IMR-90 (cell line): ENCODE measurements around the gene PPP1R9B. TPM values are rescaled to one million over a fixed set of nuclear protein-coding genes. Genes with fewer than 3 reads are reported as not detected.

ENCODE experiments used
- ATAC-seq: fragments of 200-7000 bp; cut with Tn5 transposase; 2 replicates; pipeline ENCODE4 v1.9.1; 2020; ENCODE audit warnings: low read depth, mild to moderate bottlenecking, moderate library complexity
- BruUV-seq: library from RNA; stranded (reverse); fragments of 400-500 nt; replicated peaks from 2 replicates; lab custom pipeline; 2021; lab: Mats Ljungman, UMichigan
- CTCF ChIA-PET: fragments of 300-600 bp; formaldehyde crosslinking; extraction: SDS; loops from one replicate; lab custom pipeline; 2021; ENCODE audit warnings: antibody characterized with exemption; lab: Yijun Ruan, JAX
- POLR2A ChIA-PET: fragments of 300-600 bp; sonication (Branson Sonifier 250); formaldehyde crosslinking; loops from one replicate; lab custom pipeline; 2022; ENCODE audit warnings: antibody characterized with exemption; ENCODE audit not compliant: unreplicated experiment; lab: Charles Lee
- DNase-seq: peaks from one replicate; pipeline ENCODE4 v3.0.0; 2013
- H2AFZ ChIP-seq: replicated peaks from 2 replicates; pipeline ENCODE3; 2013; ENCODE audit warnings: low read length, mild to moderate bottlenecking; ENCODE audit not compliant: poor library complexity
- H2AK5ac ChIP-seq: 2 replicates; pipeline ENCODE4 v1.6.1; 2013; ENCODE audit warnings: low read depth, low read length, inconsistent platforms
- H2AK9ac ChIP-seq: replicated peaks from 2 replicates; pipeline ENCODE3; 2013; ENCODE audit warnings: mild to moderate bottlenecking, low read depth, low read length, moderate library complexity; ENCODE audit not compliant: poor library complexity
- H2BK120ac ChIP-seq: 2 replicates; pipeline ENCODE4 v1.6.1; 2013; ENCODE audit warnings: low read depth, low read length, inconsistent platforms
- H2BK15ac ChIP-seq: 3 replicates; pipeline ENCODE4 v1.6.1; 2013; ENCODE audit warnings: low read depth, low read length, inconsistent platforms
- H2BK20ac ChIP-seq: 2 replicates; pipeline ENCODE4 v1.6.1; 2013; ENCODE audit warnings: low read depth, mild to moderate bottlenecking, inconsistent platforms, low read length, moderate library complexity
- H2BK5ac ChIP-seq: 2 replicates; pipeline ENCODE4 v1.6.1; 2013; ENCODE audit warnings: mild to moderate bottlenecking, low read depth, low read length, inconsistent platforms; ENCODE audit not compliant: poor library complexity, severe bottlenecking
- H3K14ac ChIP-seq: replicated peaks from 2 replicates; pipeline ENCODE4 v1.6.1; 2013; ENCODE audit warnings: low read depth, low read length, inconsistent platforms
- H3K18ac ChIP-seq: 2 replicates; pipeline ENCODE4 v1.6.1; 2013; ENCODE audit warnings: low read depth, low read length, control low read depth
- H3K23ac ChIP-seq: 2 replicates; pipeline ENCODE4 v1.6.1; 2013; ENCODE audit warnings: low read depth, low read length, inconsistent platforms
- H3K27ac ChIP-seq: 2 replicates; pipeline ENCODE4 v1.5.1; 2013; ENCODE audit warnings: mild to moderate bottlenecking, control low read depth, low read length; ENCODE audit not compliant: insufficient read depth
- H3K27me3 ChIP-seq: 2 replicates; pipeline ENCODE4 v1.6.1; 2013; ENCODE audit warnings: low read length; ENCODE audit not compliant: control insufficient read depth, insufficient read depth
- H3K36me3 ChIP-seq: 2 replicates; pipeline ENCODE4 v1.6.1; 2013; ENCODE audit warnings: low read length, mixed read lengths; ENCODE audit not compliant: control insufficient read depth, insufficient read depth
- H3K4ac ChIP-seq: 2 replicates; pipeline ENCODE4 v1.6.1; 2013; ENCODE audit warnings: low read depth, low read length, inconsistent platforms
- H3K4me1 ChIP-seq: 2 replicates; pipeline ENCODE4 v1.6.1; 2013; ENCODE audit warnings: low read length, mixed read lengths; ENCODE audit not compliant: control insufficient read depth, insufficient read depth
- H3K4me2 ChIP-seq: 2 replicates; pipeline ENCODE4 v1.6.1; 2013; ENCODE audit warnings: low read depth, mild to moderate bottlenecking, control low read depth, low read length, moderate library complexity
- H3K4me3 ChIP-seq: 2 replicates; pipeline ENCODE4 v1.5.1; 2013; ENCODE audit warnings: low read depth, mild to moderate bottlenecking, control low read depth, low read length, moderate library complexity; ENCODE audit not compliant: insufficient read depth
- H3K56ac ChIP-seq: 2 replicates; pipeline ENCODE4 v1.6.1; 2013; ENCODE audit warnings: low read length, inconsistent platforms; ENCODE audit not compliant: insufficient read depth; ENCODE audit errors: extremely low read depth
- H3K79me1 ChIP-seq, 2 experiments: 2 replicates each; pipeline ENCODE4 v1.6.1; 2013; ENCODE audit warnings: low read length in 2 of 2, inconsistent platforms in 1 of 2, low read depth in 1 of 2
- H3K9ac ChIP-seq: 2 replicates; pipeline ENCODE4 v1.6.1; 2013; ENCODE audit warnings: low read depth, low read length, control low read depth
- H3K9me1 ChIP-seq: 2 replicates; pipeline ENCODE4 v1.6.1; 2013; ENCODE audit warnings: low read length, inconsistent platforms; ENCODE audit not compliant: insufficient read depth
- H3K9me3 ChIP-seq: 2 replicates; pipeline ENCODE4 v1.6.1; 2013; ENCODE audit warnings: low read length; ENCODE audit not compliant: control insufficient read depth, insufficient read depth
- H4K20me1 ChIP-seq: 2 replicates; pipeline ENCODE4 v1.6.1; 2013; ENCODE audit warnings: low read length, inconsistent platforms; ENCODE audit not compliant: insufficient read depth
- H4K5ac ChIP-seq: 2 replicates; pipeline ENCODE4 v1.6.1; 2013; ENCODE audit warnings: mild to moderate bottlenecking, low read depth, low read length, control low read depth
- H4K8ac ChIP-seq, 2 experiments: 2 replicates each; pipeline ENCODE4 v1.6.1; 2013; ENCODE audit warnings: low read depth in 2 of 2, low read length in 2 of 2, control low read depth in 1 of 2, inconsistent platforms in 1 of 2
- H4K91ac ChIP-seq: 2 replicates; pipeline ENCODE4 v1.6.1; 2013; ENCODE audit warnings: low read depth, low read length, inconsistent platforms; ENCODE audit not compliant: insufficient read depth
- BHLHE40 ChIP-seq: fragments of 150-350 bp; IDR thresholded peaks from 2 replicates; pipeline ENCODE4 v1.6.1; 2016; ENCODE audit warnings: mild to moderate bottlenecking, low read depth, low read length
- CEBPB ChIP-seq: IDR thresholded peaks from 2 replicates; pipeline ENCODE4 v1.6.1; 2012; ENCODE audit warnings: low read depth, low read length, improper control_type of control experiment
- CHD1 ChIP-seq: IDR thresholded peaks from 2 replicates; pipeline ENCODE4 v1.6.1; 2012; ENCODE audit warnings: low read depth, low read length, improper control_type of control experiment
- FOS ChIP-seq: fragments of 150-350 bp; IDR thresholded peaks from 2 replicates; pipeline ENCODE4 v1.6.1; 2016; ENCODE audit warnings: low read depth, low read length
- MAFK ChIP-seq: IDR thresholded peaks from 2 replicates; pipeline ENCODE4 v1.6.1; 2012; ENCODE audit warnings: low read depth, low read length, improper control_type of control experiment
- MAZ ChIP-seq: IDR thresholded peaks from 2 replicates; pipeline ENCODE4 v1.6.1; 2012; ENCODE audit warnings: low read depth, mild to moderate bottlenecking, low read length, improper control_type of control experiment, moderate library complexity, borderline replicate concordance
- MXI1 ChIP-seq: IDR thresholded peaks from 2 replicates; pipeline ENCODE4 v1.6.1; 2012; ENCODE audit warnings: low read depth, mild to moderate bottlenecking, low read length, moderate library complexity, borderline replicate concordance
- NFE2L2 ChIP-seq: fragments of 150-350 bp; IDR thresholded peaks from 2 replicates; pipeline ENCODE4 v1.6.1; 2016; ENCODE audit warnings: low read depth, mild to moderate bottlenecking, low read length
- POLR2A ChIP-seq: IDR thresholded peaks from 2 replicates; pipeline ENCODE4 v1.6.1; 2012; ENCODE audit warnings: mild to moderate bottlenecking, low read depth, low read length
- RAD21 ChIP-seq: IDR thresholded peaks from 2 replicates; pipeline ENCODE4 v1.6.1; 2012; ENCODE audit warnings: low read length, improper control_type of control experiment
- RCOR1 ChIP-seq: IDR thresholded peaks from 2 replicates; pipeline ENCODE4 v1.6.1; 2012; ENCODE audit warnings: mild to moderate bottlenecking, low read length, improper control_type of control experiment; ENCODE audit not compliant: insufficient replicate concordance
- RFX5 ChIP-seq: IDR thresholded peaks from 2 replicates; pipeline ENCODE4 v1.8.0; 2012; ENCODE audit warnings: low read depth, mild to moderate bottlenecking, low read length, moderate library complexity
- SMC3 ChIP-seq: fragments of 150-350 bp; IDR thresholded peaks from 2 replicates; pipeline ENCODE4 v1.6.1; 2016; ENCODE audit warnings: low read depth, mild to moderate bottlenecking, antibody characterized with exemption, low read length, moderate library complexity
- USF2 ChIP-seq: fragments of 150-350 bp; IDR thresholded peaks from 2 replicates; pipeline ENCODE4 v1.6.1; 2017; ENCODE audit warnings: mild to moderate bottlenecking, antibody characterized with exemption, low read length, low read depth
- WGBS, 2 experiments: methylation state at CpG; one replicate each; pipeline versions ENCODE4 v1.1.5 to v1.1.7; 2013; ENCODE audit warnings: missing lambda C conversion rate in 2 of 2; ENCODE audit not compliant: insufficient read length in 1 of 2; ENCODE audit errors: extremely low coverage in 2 of 2; 5-methylcytosine and 5-hydroxymethylcytosine counted together
- dilution Hi-C: fragments of 300-500 bp; cut with HindIII; formaldehyde crosslinking; loops from one replicate; pipeline ENCODE4 v1.14.3; 2018; ENCODE audit warnings: low sequenced_read_pairs; ENCODE audit not compliant: unreplicated experiment
- in situ Hi-C: fragments of 300-500 bp; cut with MboI; formaldehyde crosslinking; loops from 3 replicates; pipeline ENCODE4 v1.14.3; 2019; ENCODE audit warnings: low sequenced_read_pairs, inconsistent platforms, mixed read lengths
- intact Hi-C: fragments of 100-400 bp; cut with micrococcal nuclease; formaldehyde crosslinking; loops from 2 replicates; pipeline ENCODE4 v1.10.0; 2022
- polyA plus RNA-seq, 3 experiments: library from polyadenylated mRNA; depleted of rRNA; stranded (reverse); fragments of >200 nt; gene quantifications; 2 replicates each; pipeline ENCODE4 v1.2.3, GENCODE V29; 2012; ENCODE audit warnings: low replicate concordance in 1 of 3
- total RNA-seq: library from RNA; depleted of rRNA; stranded (reverse); fragments of >200 nt; gene quantifications from 2 replicates; pipeline ENCODE4 v1.2.3, GENCODE V29; 2012
- TF ChIP-seq, protein P1 (sequence below): conservative IDR thresholded peaks from 2 replicates; pipeline ENCODE4 v1.5.1; 2012; ENCODE audit warnings: mild to moderate bottlenecking, low read depth, low read length, improper control_type of control experiment
- TF ChIP-seq, protein P2 (sequence below): fragments of 150-350 bp; IDR thresholded peaks from 2 replicates; pipeline ENCODE4 v1.6.1; 2016; ENCODE audit warnings: low read depth, mild to moderate bottlenecking, low read length, moderate library complexity, borderline replicate concordance

The PPP1R9B gene
- total and polyA plus RNA-seq, 2 of the 4 experiments (the other 2 are of a cell fraction): 23.0 to 28.0 TPM

- ATAC-seq: no peak
- H3K27ac ChIP-seq: no peak overlapping the region
- in situ Hi-C loops: no loop called here
- no peak overlapping the region for H2AK5ac ChIP-seq
- H3K18ac ChIP-seq: no peak overlapping the region
- H3K4me1 ChIP-seq: peaks cover 13% of the 10 kb centered on the region
- peaks cover 28% of the 10 kb centered on the region; the same call in 1 of the 2 replicates for H3K36me3 ChIP-seq
- H2BK5ac ChIP-seq: no peak overlapping the region
- no peak overlapping the region for H3K4ac ChIP-seq
- H4K5ac ChIP-seq: no peak overlapping the region
- H3K9me3 ChIP-seq: no peaks in the 10 kb centered on the region
- dilution Hi-C loops: no loop called here
- H4K91ac ChIP-seq: no peak overlapping the region
- no peak overlapping the region for H2BK120ac ChIP-seq
- no TSS peak for BruUV-seq
- intact Hi-C loops: no loop called here
- H3K79me1 ChIP-seq: no peaks in the 10 kb centered on the region; a peak in 1 of 4 replicates
- no peak overlapping the region for H3K56ac ChIP-seq
- H3K9ac ChIP-seq: no peak overlapping the region
- no peak for DNase-seq
- H3K14ac ChIP-seq: no peak overlapping the region
- no peak overlapping the region for H3K4me3 ChIP-seq
- H3K23ac ChIP-seq: no peak overlapping the region
- POLR2A ChIA-PET: no interaction called here
- H2BK20ac ChIP-seq: no peak overlapping the region
- H2AK9ac ChIP-seq: peak overlapping the region; percentile 19
- H3K9me1 ChIP-seq: peaks cover 6% of the 10 kb centered on the region
- TF ChIP-seq USF2 (no peak), POLR2A (no peak), CEBPB (no peak), RAD21 (no peak), MAZ (no peak), MAFK (no peak), NFE2L2 (no peak), FOS (no peak), RFX5 (no peak), CHD1 (no peak), BHLHE40 (no peak), MXI1 (no peak), SMC3 (no peak), RCOR1 (no peak)
- TF ChIP-seq, protein P1, sequence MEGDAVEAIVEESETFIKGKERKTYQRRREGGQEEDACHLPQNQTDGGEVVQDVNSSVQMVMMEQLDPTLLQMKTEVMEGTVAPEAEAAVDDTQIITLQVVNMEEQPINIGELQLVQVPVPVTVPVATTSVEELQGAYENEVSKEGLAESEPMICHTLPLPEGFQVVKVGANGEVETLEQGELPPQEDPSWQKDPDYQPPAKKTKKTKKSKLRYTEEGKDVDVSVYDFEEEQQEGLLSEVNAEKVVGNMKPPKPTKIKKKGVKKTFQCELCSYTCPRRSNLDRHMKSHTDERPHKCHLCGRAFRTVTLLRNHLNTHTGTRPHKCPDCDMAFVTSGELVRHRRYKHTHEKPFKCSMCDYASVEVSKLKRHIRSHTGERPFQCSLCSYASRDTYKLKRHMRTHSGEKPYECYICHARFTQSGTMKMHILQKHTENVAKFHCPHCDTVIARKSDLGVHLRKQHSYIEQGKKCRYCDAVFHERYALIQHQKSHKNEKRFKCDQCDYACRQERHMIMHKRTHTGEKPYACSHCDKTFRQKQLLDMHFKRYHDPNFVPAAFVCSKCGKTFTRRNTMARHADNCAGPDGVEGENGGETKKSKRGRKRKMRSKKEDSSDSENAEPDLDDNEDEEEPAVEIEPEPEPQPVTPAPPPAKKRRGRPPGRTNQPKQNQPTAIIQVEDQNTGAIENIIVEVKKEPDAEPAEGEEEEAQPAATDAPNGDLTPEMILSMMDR: no peak
- TF ChIP-seq, protein P2, sequence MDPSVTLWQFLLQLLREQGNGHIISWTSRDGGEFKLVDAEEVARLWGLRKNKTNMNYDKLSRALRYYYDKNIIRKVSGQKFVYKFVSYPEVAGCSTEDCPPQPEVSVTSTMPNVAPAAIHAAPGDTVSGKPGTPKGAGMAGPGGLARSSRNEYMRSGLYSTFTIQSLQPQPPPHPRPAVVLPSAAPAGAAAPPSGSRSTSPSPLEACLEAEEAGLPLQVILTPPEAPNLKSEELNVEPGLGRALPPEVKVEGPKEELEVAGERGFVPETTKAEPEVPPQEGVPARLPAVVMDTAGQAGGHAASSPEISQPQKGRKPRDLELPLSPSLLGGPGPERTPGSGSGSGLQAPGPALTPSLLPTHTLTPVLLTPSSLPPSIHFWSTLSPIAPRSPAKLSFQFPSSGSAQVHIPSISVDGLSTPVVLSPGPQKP: no peak
- CTCF ChIA-PET: no interaction called here
- peaks cover 4% of the 10 kb centered on the region; the same call in 1 of the 2 replicates for H4K20me1 ChIP-seq
- H3K4me2 ChIP-seq: no peak overlapping the region
- no peaks in the 10 kb centered on the region for H3K27me3 ChIP-seq
- no peak overlapping the region for H4K8ac ChIP-seq
- H2BK15ac ChIP-seq: no peak overlapping the region
- WGBS, 2 experiments: 88% methylated on average over 7 of the region's 21 CpGs; no CpG with 5 or more reads in 1 of the 2 experiments
- no peak overlapping the region for H2AFZ ChIP-seq
Measured at GRCh38 chr17:50105811-50106210, 44.7 kb downstream of the PPP1R9B start.
